Activated CD4-positive, alpha-beta T cell treated with anti-CD3 and anti-CD28 coated beads, Interleukin-2, amount 50 U/mL, for 48 hours (primary cell): ENCODE measurements around the gene CLEC17A.
"Not testable (repeated sequence)": the region's sequence is repeated elsewhere in the genome, so short reads cannot be mapped to it uniquely, and the experiment has no call there.

Experiments
- DNase-seq, 2 experiments: peaks; one replicate each; pipeline ENCODE4 v3.0.0-alpha.2; 2020

The CLEC17A gene

DNA sequence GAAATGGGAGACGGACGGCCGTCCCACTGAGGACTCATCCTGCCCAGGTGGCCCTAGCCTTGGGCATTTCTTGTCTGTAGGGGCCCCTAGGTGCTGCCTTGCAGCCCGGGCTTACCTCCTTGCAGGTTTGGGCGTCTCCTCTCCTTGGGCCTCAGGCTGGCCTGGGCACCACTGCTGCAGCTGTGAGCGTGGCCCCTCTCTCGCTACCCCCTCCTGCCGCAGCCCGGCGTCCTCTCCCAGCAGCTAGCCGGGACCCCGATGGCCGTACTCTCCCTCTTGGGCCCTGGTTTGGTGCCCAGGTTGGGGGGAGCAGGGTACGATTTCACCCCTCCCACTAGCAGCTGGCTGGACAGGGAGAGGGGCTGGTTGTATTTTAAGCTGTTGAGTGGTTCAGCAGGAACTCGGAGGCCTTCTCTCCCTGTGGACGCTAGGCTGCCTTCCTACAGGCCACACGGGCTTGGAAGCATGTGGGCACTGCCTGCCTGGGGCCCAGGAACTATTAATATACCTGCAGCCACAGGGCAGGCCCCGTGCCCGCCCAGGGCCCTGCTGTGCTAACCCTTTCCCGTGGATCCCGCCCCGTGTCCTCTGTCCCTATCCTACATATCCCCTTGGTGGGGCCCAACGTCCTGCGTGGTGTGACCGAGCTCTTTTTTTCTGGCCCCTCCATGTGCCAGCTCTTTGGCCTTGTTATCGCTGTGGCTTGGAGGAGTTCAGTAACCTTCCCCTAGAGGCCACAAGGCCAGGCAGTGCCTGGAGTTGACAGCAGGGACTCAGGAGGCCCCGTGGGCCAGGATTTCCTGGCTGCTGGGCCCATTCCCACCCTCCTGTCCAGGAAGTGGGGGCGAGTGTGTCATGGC is 22.7 kb upstream of the CLEC17A start:
- DNase-seq: no peak

- no peak for DNase-seq
These were observed 22.1 kb upstream of the CLEC17A start for GRCh38 chr19:14560776-14561108.

GRCh38 chr19:14561249-14561648 is 21.6 kb upstream of the CLEC17A start:
- DNase-seq: no peak

GRCh38 chr19:14561847-14562351 is 21.0 kb upstream of the CLEC17A start:
- no peak for DNase-seq

DNA sequence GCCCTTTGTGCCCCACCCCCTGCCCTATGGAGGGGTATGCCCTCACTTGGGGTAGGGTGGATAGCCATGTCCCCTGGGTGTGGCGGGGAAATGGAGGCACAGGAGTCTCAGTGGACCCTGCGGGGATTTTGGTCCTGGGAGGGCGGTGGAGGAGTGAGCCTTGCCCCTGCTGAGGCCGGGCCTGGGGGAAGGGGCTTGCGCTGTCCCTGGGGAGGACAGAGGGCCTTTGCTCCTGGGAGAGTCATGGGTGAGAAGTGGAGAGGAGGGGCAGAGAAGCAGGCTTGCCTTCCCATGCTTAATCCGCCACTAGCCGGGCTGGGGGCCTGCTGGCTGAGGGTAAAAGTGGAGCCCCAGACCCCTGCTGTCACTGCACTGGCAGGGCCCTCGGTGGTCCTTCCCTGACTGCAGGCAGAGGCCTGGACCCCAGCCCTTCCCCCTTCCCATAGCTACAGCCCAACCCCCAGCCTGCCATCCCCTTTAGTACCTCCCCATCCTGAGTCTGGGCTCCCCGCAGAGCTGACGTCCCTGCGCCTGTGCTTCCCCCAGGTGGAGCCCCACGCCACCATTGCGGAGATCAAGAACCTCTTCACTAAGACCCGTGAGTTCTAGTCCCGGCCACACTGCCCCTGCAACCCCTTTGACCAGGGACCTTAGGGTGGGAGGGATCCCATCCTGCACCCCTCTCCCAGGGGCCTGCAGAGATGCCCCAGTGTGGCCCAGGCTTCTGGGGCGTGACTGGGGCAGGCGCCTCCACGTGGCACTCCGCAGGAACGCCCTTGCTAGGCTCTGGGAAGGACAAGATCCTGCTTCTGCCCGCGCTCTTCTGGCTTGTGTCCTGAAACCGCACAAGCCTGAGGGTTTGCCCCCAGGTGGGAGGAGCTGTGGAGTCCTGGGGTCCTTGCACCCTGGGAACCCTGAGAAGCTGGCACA is 20.0 kb upstream of the CLEC17A start:
- DNase-seq: no peak

DNA sequence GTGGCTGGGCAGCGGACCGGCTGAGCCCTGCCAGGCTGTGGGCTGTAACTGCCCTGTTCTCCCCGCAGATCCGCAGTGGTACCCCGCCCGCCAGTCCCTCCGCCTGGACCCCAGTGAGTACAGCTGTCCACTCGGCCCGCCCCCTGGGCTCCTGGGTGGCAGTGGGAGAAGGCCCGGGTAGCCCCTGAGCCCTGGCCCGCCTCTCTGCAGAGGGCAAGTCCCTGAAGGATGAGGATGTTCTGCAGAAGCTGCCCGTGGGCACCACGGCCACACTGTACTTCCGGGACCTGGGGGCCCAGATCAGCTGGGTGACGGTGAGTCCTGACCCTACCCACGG is 19.3 kb upstream of the CLEC17A start:
- DNase-seq: no peak

DNA sequence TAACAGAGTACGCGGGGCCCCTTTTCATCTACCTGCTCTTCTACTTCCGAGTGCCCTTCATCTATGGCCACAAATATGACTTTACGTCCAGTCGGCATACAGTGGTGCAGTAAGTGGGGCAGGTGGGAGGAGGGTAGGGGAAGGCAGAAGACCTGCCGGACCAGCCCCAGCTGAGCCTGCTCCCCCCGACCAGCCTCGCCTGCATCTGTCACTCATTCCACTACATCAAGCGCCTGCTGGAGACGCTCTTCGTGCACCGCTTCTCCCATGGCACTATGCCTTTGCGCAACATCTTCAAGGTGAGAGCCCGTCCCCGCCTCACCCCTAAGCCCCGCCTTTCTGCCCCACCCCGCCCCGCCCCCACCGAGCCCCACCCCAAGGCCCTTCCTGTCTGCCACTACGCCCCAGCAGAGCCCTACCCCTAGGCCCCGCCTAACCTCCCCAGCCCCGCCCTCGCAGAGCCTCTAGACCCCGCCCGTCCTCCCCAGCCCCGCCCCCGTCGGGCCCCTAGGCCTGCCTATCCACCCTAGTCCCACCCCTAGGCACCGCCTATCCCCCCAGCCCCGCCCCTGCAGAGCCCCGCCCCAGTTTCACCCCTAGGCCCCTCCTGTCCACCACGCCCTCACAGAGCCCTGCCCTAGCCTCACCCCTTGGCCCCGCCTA is 18.8 kb upstream of the CLEC17A start:
- DNase-seq: peak; percentile 60 to 61

GRCh38 chr19:14564652-14565297 is 18.1 kb upstream of the CLEC17A start:
- not testable (repeated sequence) for DNase-seq

DNA sequence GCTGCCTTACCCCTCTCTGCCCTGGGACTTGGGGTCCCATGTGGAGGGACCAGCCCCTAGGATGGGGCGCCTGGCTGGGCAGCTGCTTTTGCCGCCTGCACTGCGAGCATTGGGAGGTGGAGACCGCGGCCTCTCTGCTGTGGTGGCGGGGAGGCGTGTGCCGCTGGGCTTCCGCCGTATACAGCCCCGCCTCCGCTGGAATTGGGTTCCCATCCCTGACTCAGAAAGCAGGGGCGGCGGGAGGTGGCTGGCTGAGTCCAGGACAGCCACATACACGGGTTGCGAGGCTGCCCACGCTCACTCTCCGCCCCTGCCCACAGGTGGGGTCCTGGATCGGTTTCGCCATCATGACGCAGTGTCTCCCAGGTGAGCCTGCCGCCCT is 17.6 kb upstream of the CLEC17A start:
- DNase-seq: no peak

DNA sequence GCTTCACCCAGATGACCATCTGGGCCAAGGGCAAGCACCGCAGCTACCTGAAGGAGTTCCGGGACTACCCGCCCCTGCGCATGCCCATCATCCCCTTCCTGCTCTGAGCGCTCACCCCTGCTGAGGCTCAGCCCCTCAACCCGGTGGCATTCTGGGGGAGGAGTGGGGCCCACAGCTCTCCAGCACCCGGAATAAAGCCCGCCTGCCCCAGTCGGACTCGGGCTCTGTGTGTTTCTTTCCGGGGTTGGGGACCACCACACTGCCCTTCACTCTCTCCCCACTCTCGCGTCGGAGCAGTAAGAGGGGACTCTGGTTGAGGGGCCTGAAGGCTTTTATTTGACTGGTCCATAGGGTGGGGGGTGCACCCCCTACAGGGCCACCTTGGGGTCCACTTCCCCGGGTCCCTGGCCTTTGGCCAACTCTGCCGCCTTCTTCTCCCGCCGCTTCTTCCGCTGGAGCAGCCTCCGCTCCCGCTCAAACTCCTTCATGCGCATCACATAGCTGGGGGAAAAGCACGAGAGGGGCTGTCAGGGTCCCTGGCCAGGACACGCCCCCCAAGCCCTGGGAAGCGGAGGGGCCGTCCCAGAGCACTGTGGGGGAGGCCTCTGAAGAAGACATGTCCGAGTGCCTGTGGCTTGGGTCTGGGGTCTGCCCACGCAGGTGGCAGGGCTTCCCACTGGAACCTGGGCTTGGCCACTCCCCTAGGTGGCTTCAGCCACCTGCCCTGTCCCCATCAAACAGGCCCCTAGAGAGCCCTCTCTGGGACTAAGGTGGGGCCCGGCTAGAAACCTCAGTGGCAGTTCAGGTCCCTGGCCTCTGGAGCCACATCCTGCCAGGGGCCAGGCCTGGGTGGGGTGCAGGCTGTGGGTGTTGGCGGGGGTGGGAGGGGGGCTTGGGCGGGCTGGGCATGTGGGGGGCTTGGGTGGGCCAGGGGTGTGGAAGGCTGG is 16.8 kb upstream of the CLEC17A start:
- no peak for DNase-seq

GRCh38 chr19:14566712-14567077 is 16.2 kb upstream of the CLEC17A start:
- DNase-seq: no peak

- no peak for DNase-seq
These were observed 15.8 kb upstream of the CLEC17A start for GRCh38 chr19:14567079-14567478.

GRCh38 chr19:14570864-14571527 is 11.9 kb upstream of the CLEC17A start:
- no peak for DNase-seq

GRCh38 chr19:14571695-14572490 is 11.0 kb upstream of the CLEC17A start, which contains the start of gene NDUFB7:
Gene NDUFB7 (minus strand): TSS chr19:14572066. CDS start chr19:14572000, 66 bp downstream.
- peak; percentile 89 to 93 for DNase-seq

DNA sequence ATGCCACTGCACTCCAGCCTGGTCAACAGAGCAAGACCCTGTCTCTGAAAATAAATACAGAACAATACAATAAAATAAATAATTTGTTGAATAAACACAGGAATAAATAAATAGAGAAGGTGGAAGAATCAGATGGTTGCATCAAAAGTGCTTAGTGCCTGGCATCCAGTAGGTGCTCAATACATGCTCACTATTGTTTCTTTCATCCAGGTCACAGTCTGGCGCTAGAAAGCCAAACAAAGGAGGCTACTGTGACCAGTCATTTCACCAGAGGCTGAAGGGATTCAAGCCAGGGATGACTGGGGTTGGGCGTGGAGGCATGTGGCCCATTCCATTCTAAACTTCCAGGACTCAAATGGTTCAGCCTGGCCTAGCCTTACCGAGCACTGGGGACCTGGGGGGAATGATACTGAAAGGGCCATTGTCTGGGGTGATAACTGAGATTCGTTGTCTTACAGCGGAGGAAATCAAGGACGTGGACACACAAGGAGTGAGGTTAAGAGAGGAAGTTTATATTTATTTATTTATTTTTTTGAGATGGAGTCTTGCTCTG is 7.4 kb upstream of the CLEC17A start:
- no peak for DNase-seq

DNA sequence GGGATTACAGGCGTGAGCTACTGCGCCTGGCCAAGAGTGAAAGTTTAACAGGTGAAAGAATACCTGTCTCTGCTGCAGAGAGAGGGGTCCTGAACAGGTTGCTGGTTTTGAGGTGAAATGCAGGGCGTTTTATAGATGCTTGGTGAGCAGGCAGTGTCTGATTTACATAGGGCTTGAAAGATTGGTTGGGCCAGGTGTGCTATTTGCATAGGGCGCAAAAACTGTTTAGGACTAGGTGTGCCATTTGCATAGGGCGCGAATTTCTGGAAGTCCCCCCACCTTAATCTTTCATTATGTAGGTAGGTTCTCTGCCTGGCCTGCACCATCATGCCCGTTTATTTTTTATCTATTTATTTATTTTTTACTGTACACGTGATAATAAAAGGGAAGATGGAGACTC is 6.5 kb upstream of the CLEC17A start:
- no peak for DNase-seq

DNA sequence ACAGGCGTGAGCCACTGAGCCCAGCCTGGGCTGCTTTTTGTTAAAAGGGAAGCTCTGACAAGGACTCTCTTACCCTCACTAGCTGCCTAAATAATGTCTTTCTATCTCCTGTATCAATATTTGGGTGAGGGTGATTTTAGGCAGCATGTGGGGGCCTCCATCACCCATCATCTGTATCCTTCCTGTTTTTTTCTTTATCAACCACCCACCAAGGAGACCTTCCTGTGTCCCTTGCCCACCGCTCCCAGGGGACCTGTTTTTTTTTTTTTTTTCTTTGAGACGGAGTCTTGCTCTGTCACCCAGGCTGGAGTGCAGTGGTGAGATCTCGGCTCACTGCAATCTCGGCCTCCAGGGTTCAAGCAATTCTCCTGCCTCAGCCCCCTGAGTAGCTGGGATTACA is 5.6 kb upstream of the CLEC17A start:
- DNase-seq: no peak

GRCh38 chr19:14577885-14578427 is 4.9 kb upstream of the CLEC17A start:
- peak; percentile 21 to 29 for DNase-seq

DNA sequence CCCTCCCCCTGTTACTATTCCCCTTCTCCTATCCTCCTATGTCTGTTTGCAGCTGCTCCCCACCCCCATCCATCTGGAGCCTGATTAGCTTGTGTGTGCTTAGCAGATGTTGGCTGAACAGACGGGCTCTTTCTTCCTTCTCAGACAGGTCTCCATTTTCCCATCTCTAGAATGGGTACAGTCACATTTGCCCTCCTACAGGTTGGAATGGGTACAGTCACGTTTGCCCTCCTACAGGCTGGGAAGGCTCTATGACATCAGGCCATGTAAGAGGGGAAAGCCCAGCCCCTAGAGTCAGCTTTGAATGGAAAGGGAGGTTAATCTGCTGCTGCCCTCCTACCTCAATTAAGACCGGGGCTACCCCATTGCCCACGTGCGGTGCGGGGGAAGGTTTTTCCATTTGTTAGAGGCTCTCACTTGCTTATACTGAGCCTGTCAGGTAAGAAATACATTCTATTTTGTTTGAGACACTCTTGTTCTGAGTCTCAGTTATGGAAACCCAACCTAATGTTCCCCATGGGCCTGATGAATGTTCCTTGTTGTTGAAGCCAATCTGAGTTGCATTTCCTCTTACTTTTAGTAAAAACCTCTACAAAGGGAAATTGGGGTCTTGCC is 2.2 kb upstream of the CLEC17A start:
- peak; percentile 83 to 90 for DNase-seq
